HG02588 (cell line): ENCODE data around the gene ATAD3B.
"Not testable (repeated sequence)": the region's sequence is repeated elsewhere in the genome, so short reads cannot be mapped to it uniquely, and the experiment has no call there.

Source experiments
- ATAC-seq: cut with Tn5 transposase; IDR thresholded peaks from one replicate; pipeline ENCODE4 v1.9.1; 2021; ENCODE audit warnings: mild to moderate bottlenecking, moderate library complexity; ENCODE audit not compliant: unreplicated experiment

Gene ATAD3B, protein sequence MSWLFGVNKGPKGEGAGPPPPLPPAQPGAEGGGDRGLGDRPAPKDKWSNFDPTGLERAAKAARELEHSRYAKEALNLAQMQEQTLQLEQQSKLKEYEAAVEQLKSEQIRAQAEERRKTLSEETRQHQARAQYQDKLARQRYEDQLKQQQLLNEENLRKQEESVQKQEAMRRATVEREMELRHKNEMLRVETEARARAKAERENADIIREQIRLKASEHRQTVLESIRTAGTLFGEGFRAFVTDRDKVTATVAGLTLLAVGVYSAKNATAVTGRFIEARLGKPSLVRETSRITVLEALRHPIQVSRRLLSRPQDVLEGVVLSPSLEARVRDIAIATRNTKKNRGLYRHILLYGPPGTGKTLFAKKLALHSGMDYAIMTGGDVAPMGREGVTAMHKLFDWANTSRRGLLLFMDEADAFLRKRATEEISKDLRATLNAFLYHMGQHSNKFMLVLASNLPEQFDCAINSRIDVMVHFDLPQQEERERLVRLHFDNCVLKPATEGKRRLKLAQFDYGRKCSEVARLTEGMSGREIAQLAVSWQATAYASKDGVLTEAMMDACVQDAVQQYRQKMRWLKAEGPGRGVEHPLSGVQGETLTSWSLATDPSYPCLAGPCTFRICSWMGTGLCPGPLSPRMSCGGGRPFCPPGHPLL

DNA sequence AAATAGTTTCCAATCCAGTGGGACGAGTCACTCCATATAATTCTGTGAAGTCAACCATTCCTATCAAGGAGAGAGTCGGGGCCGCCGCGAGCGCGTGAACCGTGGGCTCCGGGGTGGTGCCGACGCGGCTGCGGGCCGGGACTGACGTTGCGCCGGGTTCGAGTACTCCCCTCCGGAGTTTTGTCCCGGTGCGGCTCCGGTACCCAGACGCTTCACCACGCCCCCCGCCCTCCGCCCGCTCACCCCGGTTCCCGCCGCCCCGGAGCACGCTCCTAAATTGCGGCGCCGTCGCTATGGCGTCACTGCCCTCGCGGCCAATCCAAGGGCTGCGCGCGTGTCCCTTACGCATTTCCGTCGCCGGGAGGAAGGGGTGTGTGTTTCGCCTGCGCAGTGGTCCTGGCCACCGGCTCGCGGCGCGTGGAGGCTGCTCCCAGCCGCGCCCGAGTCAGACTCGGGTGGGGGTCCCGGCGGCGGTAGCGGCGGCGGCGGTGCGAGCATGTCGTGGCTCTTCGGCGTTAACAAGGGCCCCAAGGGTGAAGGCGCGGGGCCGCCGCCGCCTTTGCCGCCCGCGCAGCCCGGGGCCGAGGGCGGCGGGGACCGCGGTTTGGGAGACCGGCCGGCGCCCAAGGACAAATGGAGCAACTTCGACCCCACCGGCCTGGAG, at the start of gene ATAD3B:
Gene ATAD3B, plus strand, starts transcription at position 377 of the 664 bp plus-strand sequence. Its CDS starts 120 bp downstream, at position 497.
- peak; percentile 83 for ATAC-seq

DNA sequence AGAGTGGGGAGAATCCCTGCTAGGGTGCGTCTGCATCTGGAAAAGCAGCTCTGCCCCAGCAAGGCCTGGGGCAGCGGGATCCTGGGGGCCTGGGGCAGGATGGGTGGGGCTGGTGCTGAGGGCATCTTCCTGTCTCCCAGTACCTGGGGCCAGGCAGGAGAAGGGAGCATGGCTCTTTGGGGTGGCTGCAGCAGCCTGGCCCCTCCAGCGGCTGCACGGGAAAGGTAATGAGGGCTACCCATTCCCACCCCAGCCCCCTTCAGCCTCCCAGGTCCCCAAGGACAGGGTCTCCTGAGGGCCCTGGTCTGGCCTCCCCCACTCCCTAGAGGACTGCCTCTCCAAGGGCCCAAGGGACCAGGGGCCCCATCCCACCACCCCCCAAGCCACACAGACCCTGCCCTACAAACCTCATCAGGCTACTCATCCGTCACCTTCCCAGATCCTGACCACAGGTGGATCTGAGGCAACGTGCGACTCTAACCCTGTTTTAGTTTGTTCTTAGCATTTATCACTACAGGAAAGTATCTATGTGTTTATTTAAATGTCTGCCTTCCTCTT, 49.6 kb upstream of the ATAD3B start:
- no peak for ATAC-seq

DNA sequence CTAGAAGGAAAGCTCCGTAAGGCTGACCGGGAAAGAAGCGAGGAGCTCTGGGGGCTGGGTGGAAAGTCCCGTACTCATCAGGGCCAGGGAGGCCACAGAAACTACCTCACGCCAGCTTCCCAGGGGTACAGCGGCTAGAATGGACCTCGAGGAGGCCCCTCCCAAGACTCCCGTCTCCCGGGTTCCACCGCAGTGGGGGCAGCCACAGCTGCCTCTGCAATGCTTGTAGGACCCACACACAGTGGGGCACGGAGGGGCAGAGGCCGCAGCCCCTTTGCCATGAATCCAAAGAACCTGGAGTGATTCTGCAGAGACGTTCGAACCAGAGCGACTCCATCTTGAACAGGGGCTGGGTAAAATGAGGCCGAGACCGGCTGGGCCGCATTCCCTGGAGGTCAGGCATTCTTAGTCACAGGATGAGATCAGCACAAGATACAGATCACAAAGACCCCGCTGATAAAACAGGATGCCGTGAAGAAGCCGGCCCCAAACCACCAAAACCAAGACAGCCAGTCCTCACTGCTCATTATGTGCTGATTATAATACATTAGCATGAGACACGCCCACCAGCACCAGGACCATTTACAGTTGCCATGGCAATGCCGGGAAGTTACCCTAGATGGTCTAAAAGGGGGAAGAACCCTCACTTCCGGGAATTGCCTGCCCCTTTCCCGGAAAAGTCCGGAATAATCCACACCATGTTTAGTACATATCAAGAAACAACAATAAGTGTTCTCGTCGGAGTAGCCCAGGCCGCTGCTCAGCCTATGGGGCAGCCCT, 48.9 kb upstream of the ATAD3B start:
- no peak for ATAC-seq

DNA sequence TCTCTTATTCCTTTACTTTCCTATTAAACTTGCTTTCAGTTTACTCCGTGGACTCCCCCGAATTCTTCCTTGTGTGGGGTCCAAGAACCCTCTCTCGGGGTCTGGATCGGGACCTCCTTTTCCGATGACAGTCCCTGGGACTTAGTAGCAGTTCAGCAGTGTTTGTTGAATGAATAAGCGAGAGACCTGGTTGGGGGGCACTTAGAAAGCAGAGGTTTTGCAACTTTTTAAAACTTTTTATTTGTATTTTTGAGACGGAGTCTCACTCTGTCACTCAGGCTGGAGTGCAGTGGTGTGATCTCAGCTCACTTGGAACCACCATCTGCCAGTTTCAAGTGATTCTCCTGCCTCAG, 48.3 kb upstream of the ATAD3B start:
- ATAC-seq, result no peak

DNA sequence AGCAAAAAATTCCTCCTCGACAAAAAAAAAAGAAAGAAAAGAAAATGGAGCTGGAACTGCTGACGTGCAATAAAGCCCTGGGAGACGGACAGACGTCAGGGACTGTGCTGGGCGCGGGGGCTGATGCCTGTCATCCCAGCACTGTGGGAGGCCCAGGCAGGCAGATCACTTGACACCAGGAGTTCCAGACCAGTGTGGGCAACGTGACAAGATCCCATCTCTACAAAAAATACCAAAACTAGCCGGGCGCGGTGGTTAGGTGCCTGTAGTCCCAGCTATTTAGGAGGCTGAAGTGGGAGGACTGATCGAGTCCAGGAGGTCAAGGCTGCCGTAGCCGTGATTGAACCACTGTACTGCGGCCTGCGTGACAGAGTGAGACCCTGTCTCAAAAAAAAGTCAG, 46.9 kb upstream of the ATAD3B start:
- no peak for ATAC-seq

DNA sequence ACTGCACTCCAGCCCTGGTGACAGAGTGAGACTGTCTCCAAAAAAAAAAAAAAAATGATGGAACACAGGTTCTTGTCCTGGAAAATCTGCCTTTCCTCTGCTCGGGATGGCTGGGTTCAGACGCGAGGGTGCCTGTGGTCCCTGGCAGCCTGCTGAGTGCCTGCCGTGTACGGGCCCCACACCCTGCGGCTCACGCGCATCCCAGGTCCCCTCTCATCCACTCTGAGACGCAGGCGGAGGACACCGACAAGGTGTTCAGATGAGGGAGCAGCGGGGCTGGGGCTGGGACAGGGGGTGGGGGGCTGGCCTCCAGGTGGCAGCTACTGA, 46.2 kb upstream of the ATAD3B start:
- ATAC-seq, result no peak

DNA sequence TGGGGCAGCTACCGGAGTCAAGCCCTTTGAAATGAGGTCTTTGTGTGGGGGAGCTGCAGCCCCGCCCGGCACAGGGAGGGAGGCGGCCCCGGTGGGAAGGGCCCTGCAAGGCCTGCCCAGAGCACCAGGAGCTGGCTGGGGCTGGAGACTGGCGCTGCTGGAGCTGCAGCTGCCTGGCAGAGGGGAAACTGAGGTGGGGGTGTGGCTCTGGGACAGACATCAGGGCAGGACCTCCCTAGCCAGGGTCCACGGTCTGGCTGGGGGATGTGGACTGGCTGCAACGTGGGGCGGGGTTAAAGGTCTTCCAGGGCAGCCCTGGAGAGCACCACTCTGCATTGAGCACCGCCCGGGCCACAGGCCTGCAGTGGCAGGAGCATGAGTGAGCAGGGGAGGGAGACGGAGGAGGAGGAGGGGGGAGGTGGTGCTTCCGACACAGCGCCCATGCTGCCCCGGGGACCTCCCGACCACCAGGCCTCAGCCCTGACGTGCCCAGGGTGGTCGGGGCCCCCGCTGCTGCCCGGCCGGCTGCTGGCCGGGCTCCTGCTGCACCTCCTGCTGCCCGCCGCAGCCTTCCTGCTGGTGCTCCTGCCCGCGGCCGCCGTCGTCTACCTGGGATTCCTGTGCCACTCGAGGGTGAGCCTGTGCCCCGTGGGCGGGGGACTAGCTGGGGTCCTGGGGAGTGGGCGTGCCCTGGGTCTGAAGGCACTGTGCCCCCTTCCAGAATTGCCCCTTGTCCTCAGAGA, 45.6 kb upstream of the ATAD3B start:
- ATAC-seq, result no peak

DNA sequence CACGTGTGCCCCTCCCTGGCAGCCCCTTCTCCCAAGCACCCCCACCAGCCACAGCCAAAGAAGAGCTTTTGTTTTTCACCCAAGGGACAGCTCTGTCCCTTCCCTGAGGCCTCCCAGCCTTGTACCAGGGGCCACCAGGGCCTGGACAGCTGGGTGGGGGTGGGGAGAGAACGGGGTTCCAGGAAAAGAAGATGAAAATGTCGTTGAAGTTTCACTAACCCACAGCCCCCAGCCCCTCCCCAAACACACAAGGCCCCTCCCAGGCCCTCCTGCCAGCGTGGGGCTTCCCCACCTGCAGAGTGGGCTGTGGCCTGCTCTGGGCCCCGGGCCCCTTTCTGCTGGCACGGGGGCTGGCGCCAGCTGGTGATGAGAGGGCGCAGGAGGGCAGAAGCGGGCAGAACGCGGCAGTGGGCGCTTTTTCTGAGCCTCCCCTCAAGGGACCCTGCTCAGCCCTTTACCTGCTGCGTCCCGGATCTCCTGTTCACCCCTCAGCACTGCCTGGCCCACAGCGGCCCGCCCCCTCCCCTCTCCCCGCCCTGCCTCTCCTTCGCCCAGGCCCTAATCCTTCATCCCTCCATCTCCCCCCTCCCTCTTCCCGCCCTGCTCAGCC, 45.0 kb upstream of the ATAD3B start:
- ATAC-seq, result no peak

DNA sequence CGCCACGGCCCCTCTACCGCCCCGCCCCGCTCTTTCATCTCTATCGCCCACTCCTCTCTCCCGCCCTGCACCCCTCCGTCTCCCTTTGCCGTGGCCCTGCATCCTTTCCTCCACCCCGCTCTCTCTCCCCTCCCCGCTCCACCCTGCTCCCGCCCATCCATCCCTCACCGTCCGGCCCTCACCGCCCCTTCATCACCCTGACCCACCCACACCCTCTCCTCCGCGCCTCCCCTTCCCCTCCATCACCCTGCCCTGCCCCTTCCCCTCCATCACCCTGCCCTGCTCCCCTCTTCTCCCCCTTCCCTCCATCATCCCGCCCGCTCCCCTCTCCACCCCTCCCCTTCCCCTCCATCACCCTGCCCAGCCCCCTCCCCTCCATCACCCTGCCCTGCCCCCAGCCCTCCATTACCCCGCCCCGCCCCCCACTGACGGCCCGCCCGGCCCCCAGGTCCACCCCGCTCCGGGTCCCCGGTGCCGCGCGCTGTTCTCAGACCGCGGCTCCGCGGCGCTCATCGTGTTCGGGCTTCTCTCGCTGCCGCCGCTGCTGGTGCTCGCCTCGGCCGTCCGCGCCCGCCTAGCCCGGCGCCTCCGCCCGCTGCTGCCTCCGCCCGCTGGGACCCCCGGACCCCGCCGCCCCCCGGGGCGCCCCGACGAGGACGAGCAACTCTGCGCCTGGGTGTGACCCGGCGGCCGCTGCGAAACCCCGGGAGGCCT, 44.3 kb upstream of the ATAD3B start:
- no peak for ATAC-seq

DNA sequence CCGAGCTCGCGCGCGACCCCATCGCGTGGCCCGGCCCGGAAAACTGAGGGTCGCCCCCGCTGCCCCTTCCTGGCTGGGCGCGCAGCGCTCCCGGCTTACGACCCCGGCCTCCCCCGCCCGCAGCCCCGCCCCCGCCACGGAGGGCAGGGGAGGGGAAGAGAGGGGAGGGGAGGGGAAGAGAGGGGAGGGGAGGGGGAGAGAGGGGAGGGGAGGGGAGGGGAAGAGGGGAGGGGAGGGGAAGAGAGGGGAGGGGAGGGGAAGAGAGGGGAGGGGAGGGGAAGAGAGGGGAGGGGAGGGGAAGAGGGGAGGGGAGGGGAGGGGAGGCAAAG, 43.8 kb upstream of the ATAD3B start:
- ATAC-seq, result no peak

DNA sequence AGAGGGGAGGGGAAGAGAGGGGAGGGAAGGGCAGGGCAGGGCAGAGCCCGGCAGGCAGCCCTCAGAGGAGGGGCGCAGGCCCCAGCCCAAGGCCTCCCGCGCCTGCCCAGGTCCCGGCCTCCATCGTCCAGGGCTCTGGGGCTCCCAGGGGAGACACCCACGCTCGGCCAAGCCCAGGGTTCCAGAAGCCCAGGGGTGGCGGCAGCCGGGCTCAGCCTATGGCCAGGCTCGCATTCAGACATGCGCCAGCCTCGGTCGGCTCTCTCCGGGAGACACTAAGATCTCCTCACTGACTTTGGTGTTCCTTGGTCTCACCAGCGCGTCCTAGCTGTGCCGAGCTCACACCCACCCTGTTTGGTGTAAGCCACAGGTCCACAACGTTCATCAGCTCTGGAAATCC, 43.4 kb upstream of the ATAD3B start:
- no peak for ATAC-seq

DNA sequence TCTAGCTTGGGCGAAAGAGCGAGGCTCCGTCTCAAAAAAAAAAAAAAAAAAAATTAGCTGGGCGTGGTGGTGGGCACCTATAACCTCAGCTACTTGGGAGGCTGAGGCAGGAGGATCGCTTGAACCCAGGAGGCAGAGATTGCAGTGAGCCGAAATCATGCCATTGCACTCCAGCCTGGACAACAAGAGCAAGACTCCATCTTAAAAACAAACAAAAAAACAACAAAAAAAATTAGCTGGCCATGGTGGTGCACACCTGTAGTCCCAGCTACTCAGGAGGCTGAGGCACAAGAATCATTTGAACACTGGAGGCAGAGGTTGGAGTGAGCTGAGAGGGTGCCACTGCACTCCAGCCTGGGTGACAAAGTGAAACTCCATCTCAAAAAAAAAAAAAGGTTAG, 42.6 kb upstream of the ATAD3B start:
- not testable (repeated sequence) for ATAC-seq

DNA sequence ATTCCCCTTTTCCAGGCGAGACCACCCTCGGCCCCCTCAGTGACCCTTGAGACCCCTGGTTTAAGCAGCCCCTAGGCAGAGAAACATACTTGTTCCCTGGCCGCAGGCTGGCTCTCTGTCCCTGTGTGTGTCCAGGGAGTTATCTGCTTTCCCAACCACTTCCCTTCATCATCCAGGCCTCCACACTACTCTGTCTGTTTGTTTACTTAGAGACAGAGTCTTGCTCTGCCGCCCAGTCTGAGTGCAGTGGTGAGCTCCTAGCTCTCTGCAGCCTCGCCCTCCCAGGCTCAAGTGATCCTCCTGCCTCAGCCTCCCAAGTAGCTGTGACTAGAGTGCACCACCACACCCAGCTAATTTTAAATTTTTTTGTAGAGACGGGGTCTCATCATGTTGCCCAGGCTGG, 41.9 kb upstream of the ATAD3B start:
- no peak for ATAC-seq

DNA sequence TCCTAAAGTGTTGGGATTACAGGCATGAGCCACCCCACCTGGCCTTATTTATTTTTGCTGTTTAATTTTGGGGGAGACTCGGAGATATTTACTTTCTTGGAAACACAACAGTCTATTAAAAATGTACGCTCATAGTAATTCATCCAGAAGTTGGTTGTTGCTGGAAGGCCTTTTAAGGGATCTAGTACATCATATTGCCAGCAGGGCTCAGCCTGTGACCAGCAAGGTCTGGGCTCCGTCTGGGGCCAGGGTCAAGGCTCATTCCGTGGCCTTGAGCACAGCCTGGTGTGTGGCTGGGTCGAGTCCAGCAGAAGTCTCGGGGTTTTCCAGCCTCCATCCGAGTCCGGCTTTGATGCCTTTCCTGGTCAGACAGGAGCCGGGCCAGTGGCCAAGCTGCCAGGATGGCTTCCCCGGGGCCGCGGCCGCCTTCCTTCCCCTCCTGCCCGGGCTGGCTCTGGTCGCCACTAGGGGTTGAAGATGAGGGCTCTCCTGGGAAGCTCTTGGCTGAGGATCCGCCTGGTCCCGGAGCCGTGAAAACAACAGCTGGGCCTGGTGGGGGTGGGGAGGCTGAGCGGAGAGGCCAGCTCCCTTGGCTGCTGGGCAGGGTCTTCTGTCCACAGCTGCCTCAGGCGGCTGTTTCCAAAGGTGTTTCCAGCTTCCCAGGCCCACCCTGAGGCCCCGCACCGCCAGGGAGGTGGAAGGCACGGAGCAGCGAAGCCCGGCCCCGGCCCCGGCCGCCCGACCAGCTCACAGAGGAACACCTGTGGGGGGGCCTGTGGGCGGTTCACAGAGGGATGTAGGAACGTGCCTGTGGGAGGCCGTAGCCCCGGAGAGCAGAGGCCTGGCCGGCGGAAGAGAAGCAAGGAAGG, 41.2 kb upstream of the ATAD3B start:
- no peak for ATAC-seq

DNA sequence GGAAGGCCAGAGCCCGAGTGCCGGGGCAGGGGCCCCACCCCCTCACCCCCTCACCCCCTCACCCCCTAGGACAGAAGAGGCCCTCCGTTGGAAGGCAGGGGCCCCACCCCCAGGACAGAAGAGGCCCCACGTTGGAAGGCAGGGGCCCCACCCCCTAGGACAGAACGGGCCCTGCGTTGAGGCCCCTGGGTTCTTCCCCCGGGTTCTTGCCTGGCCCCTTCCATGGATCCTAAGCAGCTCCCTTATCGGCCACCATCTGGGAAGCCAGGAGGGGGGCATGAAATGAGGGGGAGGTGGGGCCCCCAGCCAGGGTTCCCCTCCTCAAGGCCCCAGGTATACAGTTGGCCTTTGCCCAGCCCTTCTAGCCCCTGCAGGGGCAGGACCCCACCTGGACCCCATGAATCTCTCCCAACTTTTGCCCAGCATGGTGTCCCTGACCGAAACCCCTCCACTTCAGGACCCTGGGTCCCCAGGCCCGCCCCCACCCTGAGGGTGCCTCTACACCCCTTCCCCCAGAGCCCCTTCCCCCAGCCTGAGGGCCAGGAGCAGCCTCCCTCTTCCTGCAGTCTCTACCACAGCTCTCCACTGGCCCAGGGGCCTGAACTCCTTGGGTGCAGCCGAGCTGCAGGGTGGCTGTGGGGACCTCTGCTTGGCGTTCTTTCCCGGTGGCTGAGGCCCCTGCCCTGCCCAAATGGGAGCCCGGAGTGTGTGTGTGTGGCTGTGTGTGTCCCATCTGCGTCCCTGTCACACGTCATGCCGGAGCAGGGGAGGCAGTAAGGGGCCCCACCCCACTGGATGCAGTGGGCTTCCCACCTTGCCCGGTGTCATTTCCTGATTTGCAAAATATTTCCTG, 40.3 kb upstream of the ATAD3B start:
- no peak for ATAC-seq

DNA sequence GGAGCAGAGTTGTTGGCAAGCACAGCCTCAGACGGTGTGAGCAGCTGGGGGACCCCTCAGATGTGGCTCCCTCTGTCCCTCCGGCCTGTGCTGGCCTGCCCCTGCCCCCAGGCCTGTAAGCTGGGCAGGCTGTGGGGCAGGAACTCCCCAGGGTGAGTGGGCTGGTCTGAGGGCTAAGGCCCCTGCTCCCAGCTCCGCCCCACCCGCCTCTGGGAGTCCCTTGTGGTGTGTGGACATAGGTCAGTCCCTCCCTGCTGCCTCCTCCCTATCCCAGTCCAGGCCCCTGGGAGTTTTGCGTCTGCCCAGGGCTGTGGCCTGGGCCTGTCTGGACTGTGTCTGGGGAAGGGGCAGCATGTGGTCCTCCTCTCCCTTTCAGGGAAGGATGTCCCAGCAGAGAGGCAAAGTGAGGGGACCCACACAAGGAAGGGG, 39.7 kb upstream of the ATAD3B start:
- no peak for ATAC-seq

DNA sequence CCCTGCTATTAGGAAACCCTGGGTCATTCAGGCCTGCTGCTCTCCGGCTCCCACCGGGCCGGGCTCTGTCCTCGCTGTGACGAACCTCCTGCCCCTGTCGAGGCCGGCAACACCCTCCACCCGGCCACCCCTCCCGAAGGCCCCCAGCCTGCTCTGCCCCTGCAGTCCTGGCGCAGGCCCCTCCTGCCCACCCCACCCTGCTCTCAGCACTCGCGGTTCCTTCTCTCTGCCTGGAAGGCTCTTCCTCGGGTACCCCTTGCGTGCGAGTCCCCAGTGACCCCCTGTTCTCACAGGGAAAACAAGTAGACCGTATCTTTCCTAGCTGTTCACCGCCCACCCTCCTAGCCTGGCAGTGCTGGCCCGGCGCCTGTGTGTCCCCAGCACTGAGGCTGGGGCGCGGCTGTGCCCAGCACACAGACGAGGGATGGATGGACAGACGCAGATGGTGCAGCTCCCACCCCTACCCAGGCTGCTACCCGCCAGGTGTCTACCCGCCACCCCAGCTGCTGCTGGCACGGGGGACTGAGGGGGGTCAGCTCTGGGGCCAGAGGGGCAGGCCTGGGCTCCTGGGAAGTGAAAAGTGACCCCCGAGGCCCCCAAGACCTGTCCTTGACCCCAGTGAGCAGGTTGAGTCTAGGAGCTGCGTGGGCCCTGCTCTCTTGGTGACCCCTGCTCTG, 39.2 kb upstream of the ATAD3B start:
- ATAC-seq, result no peak
